Measurements from ENCODE around the gene BSN. TPM values are rescaled to one million over a fixed set of nuclear protein-coding genes. Genes with fewer than 3 reads are reported as not detected.

The BSN gene
- total and polyA plus RNA-seq, 2 of the 4 experiments (the other 2 are of a cell fraction): under 0.01 to 0.03 TPM

GRCh38 chr3:49641921-49642707, 87.8 kb downstream of the BSN start:
- no peaks in the 10 kb centered on the region for H3K79me1 ChIP-seq (ENCODE audit: low read depth in 1 of 2, low read length in 2 of 2)
- H3K27ac ChIP-seq (ENCODE audit: insufficient read depth, low read length): no peak overlapping the region
- WGBS, 2 experiments (ENCODE audit: extremely low coverage in 2 of 2, insufficient read length in 1 of 2): 79% methylated on average over 9 of the region's 14 CpGs; no CpG with 5 or more reads in 1 of the 2 experiments
- no peak overlapping the region for H4K8ac ChIP-seq (ENCODE audit: low read depth in 2 of 2, low read length in 2 of 2)
- no peak for DNase-seq
- TF ChIP-seq RFX5 (IDR thresholded peaks at IDR 0.05; ENCODE audit: low read depth, low read length) (no peak), FOS (IDR thresholded peaks at IDR 0.05; ENCODE audit: low read depth, low read length) (no peak), ELK1 (IDR thresholded peaks at IDR 0.05; ENCODE audit: borderline replicate concordance, low read depth, low read length) (no peak), CEBPB (IDR thresholded peaks at IDR 0.05; ENCODE audit: low read depth, low read length) (no peak), RCOR1 (IDR thresholded peaks at IDR 0.05; ENCODE audit: insufficient replicate concordance, low read length) (no peak), MAZ (IDR thresholded peaks at IDR 0.05; ENCODE audit: borderline replicate concordance, low read depth, low read length) (no peak), MAFK (IDR thresholded peaks at IDR 0.05; ENCODE audit: low read depth, low read length) (no peak), RAD21 (IDR thresholded peaks at IDR 0.05; ENCODE audit: low read length) (no peak), USF2 (IDR thresholded peaks at IDR 0.05; ENCODE audit: low read depth, low read length) (no peak), CHD1 (IDR thresholded peaks at IDR 0.05; ENCODE audit: low read depth, low read length) (no peak), CTCF (conservative IDR thresholded peaks at IDR 0.05; ENCODE audit: low read depth, low read length) (no peak), SMC3 (IDR thresholded peaks at IDR 0.05; ENCODE audit: low read depth, low read length) (no peak), MXI1 (IDR thresholded peaks at IDR 0.05; ENCODE audit: borderline replicate concordance, low read depth, low read length) (no peak), BHLHE40 (IDR thresholded peaks at IDR 0.05; ENCODE audit: low read depth, low read length) (no peak), NFE2L2 (IDR thresholded peaks at IDR 0.05; ENCODE audit: low read depth, low read length) (no peak), POLR2A (IDR thresholded peaks at IDR 0.05; ENCODE audit: low read depth, low read length) (no peak)
- POLR2A ChIA-PET (ENCODE audit: unreplicated experiment): no interaction called here
- intact Hi-C loops (cut with micrococcal nuclease): no loop called here
- no peak overlapping the region for H2AK5ac ChIP-seq (ENCODE audit: low read depth, low read length)
- no peak overlapping the region for H4K5ac ChIP-seq (ENCODE audit: low read depth, low read length)
- H2BK20ac ChIP-seq (ENCODE audit: low read depth, low read length): no peak overlapping the region
- no peak for ATAC-seq (ENCODE audit: low read depth)
- H3K18ac ChIP-seq (ENCODE audit: low read depth, low read length): no peak overlapping the region
- H3K9me1 ChIP-seq (ENCODE audit: insufficient read depth, low read length): no peaks in the 10 kb centered on the region
- no peak overlapping the region for H2AFZ ChIP-seq (replicated peaks; ENCODE audit: low read length, poor library complexity)
- H3K14ac ChIP-seq (replicated peaks; ENCODE audit: low read depth, low read length): no peak overlapping the region
- no peaks in the 10 kb centered on the region for H3K9me3 ChIP-seq (ENCODE audit: control insufficient read depth, insufficient read depth, low read length)
- CTCF ChIA-PET: no interaction called here
- H2AK9ac ChIP-seq (replicated peaks; ENCODE audit: low read depth, low read length, poor library complexity): no peak overlapping the region
- H3K23ac ChIP-seq (ENCODE audit: low read depth, low read length): no peak overlapping the region
- no TSS peak for BruUV-seq (replicated peaks)
- no peaks in the 10 kb centered on the region for H3K36me3 ChIP-seq (ENCODE audit: control insufficient read depth, insufficient read depth, low read length)
- peaks cover 41% of the 10 kb centered on the region for H3K27me3 ChIP-seq (ENCODE audit: control insufficient read depth, insufficient read depth, low read length)
- H3K56ac ChIP-seq (ENCODE audit: extremely low read depth, insufficient read depth, low read length): no peak overlapping the region
- no peak overlapping the region for H3K9ac ChIP-seq (ENCODE audit: low read depth, low read length)
- dilution Hi-C loops (cut with HindIII; ENCODE audit: low sequenced_read_pairs, unreplicated experiment): no loop called here
- no peak overlapping the region for H2BK5ac ChIP-seq (ENCODE audit: low read depth, low read length, poor library complexity, severe bottlenecking)
- in situ Hi-C loops (cut with MboI; ENCODE audit: low sequenced_read_pairs): no loop called here
- H3K4me1 ChIP-seq (ENCODE audit: control insufficient read depth, insufficient read depth, low read length): peaks cover 3% of the 10 kb centered on the region; the same call in 1 of the 2 replicates
- H3K4me3 ChIP-seq (ENCODE audit: insufficient read depth, low read depth, low read length): no peak overlapping the region
- H3K4ac ChIP-seq (ENCODE audit: low read depth, low read length): no peak overlapping the region
- H4K91ac ChIP-seq (ENCODE audit: insufficient read depth, low read depth, low read length): no peak overlapping the region
- no peaks in the 10 kb centered on the region for H4K20me1 ChIP-seq (ENCODE audit: insufficient read depth, low read length)
- H2BK120ac ChIP-seq (ENCODE audit: low read depth, low read length): no peak overlapping the region
- no peak overlapping the region for H3K4me2 ChIP-seq (ENCODE audit: low read depth, low read length)
- H2BK15ac ChIP-seq (ENCODE audit: low read depth, low read length): no peak overlapping the region

All from IMR-90 (cell line).